Colon (tissue), 2 donors: ENCODE results near the gene MPL.
A peak's percentile ranks its signal among the peaks of the same experiment; 100 is the strongest.

Experiments used
- FAIRE-seq: peaks from 2 replicates; lab custom pipeline; 2012; peaks lifted over from hg19 to GRCh38; lab: Jason Lieb, UNC
- donor health status: control.
- donor health status: control.

The MPL gene

GRCh38 chr1:43325381-43325780 is 12.2 kb upstream of the MPL start:
- FAIRE-seq: peak; percentile 18

DNA sequence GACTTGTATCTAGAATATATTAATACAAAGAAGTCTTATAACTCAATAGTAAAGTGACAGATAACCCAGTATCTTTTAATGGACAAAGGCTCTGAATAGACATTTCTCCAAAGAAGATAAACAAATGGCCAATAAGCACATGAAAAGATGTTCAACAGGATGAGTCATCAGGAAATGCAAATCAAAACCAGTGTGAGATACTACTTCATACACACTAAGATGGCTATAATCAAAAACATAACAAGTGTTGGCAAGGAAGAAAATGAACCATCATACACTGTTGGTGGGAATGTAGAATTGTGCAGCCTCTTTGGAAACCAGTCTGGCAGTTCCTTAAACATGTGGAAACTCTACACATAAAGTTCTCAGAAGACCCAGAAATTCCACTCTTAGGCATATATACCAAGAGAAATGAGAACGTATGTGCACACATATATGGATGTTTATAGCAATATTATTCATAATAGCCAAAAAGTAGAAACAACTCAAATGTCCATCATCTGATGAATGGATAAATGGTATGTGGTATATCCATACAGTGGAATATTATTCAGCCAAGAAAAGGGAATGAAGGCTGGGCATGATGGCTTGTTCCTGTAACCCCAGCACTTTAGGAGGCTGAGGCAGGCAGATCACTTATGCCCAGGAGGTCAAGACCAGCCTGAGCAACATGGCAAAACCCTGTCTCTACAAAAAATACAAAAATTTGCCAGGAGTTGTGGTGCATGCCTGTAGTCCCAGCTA is 9.9 kb upstream of the MPL start:
- no peak for FAIRE-seq

GRCh38 chr1:43329995-43330751 is 7.4 kb upstream of the MPL start:
- FAIRE-seq: no peak

DNA sequence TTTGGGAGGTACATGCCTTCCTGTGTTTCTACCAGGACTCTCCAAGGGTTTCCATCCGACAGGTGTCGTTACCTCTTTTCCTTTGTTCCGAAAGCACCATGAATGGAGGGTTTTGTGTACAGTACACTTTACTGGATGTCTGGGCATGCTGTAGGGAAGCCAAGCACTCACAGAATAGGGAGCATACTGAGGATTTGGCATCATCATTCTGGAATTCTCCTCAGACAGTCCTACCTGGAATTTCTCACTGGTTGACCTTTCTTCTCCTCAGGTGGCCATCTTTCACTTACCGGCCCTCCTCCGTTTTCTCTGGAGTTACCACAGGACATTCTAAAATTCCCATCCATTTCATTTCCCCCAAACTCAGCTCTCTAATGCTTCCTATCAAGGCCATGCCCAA is 5.9 kb upstream of the MPL start:
- FAIRE-seq: no peak

DNA sequence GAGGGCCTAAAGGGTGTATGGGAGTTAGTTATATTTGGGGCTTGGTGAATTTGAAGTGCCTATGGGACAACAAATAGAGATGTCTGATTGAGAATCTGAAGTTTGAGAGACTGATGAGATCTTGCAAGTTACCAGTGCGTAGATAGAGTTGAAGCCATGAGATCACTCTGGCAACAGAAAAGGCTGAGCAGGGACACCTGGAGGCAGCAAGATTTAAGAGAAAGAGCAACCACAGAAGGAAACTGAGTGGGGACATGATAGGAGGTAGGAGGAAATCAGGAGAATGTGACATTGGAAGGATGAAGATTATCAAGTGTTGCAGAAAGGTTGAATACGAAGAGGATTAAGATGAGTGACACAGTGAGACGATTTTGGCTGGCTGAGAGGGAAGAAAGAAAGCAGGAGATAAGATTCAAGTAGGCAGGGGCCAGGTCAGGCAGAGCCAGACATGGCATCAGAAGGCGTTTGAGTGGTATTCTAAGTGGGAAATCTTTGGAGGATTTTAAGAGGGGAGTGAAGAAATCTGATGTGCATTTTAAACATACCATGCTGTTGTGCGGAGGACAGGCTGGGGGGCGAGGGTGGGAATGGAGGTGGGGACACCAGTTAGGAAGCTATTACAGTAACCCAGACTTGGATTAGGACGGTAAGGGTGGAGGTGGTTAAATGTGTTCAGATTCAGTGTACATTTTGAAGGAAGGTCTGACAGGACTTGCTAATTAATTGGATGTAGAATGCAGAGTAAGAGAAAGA is 3.0 kb upstream of the MPL start:
- FAIRE-seq: no peak

- FAIRE-seq: no peak
Observed at GRCh38 chr1:43338001-43338400, 383 bp downstream of the MPL start.

- no peak for FAIRE-seq
Observed at GRCh38 chr1:43339584-43340232, 2.1 kb downstream of the MPL start.

- no peak for FAIRE-seq
Observed at GRCh38 chr1:43340559-43340958, 2.9 kb downstream of the MPL start.

GRCh38 chr1:43344267-43344850 is 6.7 kb downstream of the MPL start:
- FAIRE-seq: no peak

DNA sequence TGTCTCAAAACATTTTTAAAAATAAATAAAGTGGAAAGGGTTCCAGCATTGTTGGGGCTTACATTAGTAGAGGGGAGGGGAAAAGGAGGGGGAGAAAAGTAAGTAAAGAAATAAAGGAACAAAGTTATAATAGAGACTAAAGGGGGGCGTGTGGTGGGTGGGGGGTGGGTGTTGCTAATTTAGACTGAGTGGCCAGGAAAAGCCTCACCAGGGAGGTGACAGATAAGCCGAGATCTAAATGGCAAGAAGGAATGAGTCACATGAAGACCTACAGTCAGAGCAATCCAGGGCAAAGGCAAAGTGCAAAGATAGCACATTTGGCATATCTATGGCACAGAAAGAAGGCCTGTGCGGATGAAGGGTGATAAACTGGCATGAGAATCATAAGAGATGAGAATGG is 7.5 kb downstream of the MPL start:
- FAIRE-seq: no peak

DNA sequence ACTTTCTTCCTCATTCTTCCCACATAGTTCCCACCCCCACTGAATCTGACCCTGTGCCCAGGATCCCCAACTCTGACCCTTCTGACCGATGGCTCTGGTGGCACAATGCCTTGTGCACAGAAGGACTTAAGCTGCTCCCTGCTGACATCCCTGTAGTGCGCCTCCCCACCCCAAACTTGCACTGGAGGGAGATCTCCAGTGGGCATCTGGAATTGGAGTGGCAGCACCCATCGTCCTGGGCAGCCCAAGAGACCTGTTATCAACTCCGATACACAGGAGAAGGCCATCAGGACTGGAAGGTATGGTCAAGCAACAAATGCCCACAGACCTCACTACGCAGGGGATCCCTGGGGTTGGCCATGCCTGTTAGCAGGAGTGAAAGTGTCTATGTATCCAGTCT is 9.0 kb downstream of the MPL start:
- no peak for FAIRE-seq

DNA sequence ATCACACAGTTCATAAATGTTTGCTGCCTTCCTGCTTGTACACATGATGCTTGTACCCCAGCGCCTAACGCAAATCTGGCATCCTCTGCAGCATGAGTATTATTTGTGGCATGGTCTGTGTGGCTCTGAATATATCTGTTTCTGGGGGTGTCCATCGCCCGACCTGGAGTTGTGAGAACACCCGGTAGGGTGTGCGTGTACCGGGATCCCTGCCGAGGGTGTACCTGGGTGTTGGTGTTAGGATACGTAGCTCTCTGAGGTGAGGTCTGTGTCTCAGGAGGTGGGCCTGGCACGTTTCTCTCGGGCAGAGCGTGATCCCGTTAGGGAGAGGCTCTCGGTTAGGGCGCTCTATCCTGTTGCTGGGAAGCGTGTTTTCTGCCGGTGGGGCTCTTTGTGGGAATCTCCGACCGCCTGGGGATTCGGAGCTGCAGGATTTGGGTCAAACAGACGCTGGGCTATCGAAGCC is 10.8 kb downstream of the MPL start:
- no peak for FAIRE-seq

GRCh38 chr1:43348809-43349593 is 11.4 kb downstream of the MPL start:
- FAIRE-seq: no peak

DNA sequence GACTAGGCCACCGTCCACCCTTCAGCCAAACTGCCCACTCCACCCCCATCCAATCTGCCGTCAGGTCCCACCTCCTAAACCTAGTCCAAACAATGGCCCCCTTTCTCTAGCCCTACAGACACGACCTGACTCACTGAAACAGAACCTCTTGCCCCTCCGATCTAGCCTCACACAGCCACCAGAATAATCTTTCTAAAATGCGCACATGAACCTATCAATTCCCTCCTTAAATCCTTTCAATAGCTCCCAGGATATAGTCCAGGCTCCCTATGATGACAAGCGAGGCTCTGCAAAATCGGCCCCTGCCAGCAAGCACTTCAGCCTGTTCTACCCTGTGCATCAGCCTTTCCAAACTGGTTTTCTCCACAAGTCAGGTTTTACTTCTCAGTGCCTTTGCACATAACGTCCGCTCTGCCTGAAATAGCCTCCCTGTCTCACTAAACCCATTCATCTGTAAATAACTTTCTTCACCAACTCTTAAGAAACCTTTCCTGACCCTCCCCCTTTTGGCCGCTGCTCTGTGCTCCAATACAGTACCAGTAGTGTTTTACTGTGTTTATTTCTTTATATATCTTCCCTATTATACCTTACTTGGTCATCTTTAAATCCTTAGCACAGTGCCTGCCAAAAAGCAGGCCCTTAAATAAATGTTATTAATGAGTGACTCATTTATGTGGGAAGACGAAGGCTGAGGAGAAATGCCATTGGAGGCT is 12.1 kb downstream of the MPL start:
- FAIRE-seq: no peak

GRCh38 chr1:43350976-43351375 is 13.4 kb downstream of the MPL start:
- FAIRE-seq: no peak

GRCh38 chr1:43351421-43352350 is 14.1 kb downstream of the MPL start:
- FAIRE-seq: no peak

- FAIRE-seq: no peak
Observed at GRCh38 chr1:43352351-43352705, 14.7 kb downstream of the MPL start.

- FAIRE-seq: no peak
Observed at GRCh38 chr1:43352881-43353280, 15.3 kb downstream of the MPL start.

DNA sequence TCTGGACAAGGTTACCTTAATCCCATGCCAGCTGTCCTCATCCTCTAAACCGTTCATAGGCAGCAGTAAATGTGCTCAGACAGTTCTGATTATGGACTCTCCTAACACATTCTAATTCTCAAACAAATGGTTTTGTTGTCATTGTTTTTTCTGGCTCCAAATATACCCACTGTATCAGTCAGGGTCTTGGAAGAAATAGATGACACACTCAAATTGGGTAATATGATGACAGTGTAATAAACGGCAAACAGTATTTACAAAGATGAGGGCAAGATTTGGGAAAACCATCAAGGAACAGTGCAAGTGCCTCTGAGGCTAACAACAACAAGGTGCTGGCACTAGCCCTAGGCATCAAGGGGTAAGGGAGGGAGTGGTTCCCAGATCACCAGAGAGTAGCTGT is 16.9 kb downstream of the MPL start:
- no peak for FAIRE-seq

- FAIRE-seq: no peak
Observed at GRCh38 chr1:43354936-43355335, 17.3 kb downstream of the MPL start.
